GM12878 (cell line): Measurements from ENCODE around the gene GGCT. TPM values are rescaled to one million over a fixed set of nuclear protein-coding genes. Genes with fewer than 3 reads are reported as not detected.

ENCODE experiments used
- ATAC-seq: fragments of 200-7000 bp; cut with Tn5 transposase; 3 replicates; pipeline ENCODE4 v1.9.1; 2020; ENCODE audit warnings: mild to moderate bottlenecking, moderate library complexity
- BruUV-seq: library from RNA; stranded (reverse); fragments of 400-500 nt; replicated peaks from 2 replicates; lab custom pipeline; 2021; lab: Mats Ljungman, UMichigan
- CTCF ChIA-PET: fragments of 300-600 bp; sonication (Branson Sonifier 250); formaldehyde crosslinking; extraction: SDS; loops from one replicate; lab custom pipeline; 2021; ENCODE audit warnings: inconsistent platforms; lab: Yijun Ruan, JAX
- POLR2A ChIA-PET: fragments of 350-600 bp; formaldehyde crosslinking; extraction: SDS; loops from one replicate; lab custom pipeline; 2021; ENCODE audit warnings: inconsistent platforms; lab: Charles Lee
- RAD21 ChIA-PET: fragments of 300-600 bp; sonication (Branson Sonifier 250); formaldehyde crosslinking; loops from one replicate; lab custom pipeline; 2023; ENCODE audit warnings: antibody characterized with exemption; ENCODE audit not compliant: unreplicated experiment; lab: Charles Lee
- SMC1A ChIA-PET: fragments of 300-600 bp; sonication (Branson Sonifier 250); formaldehyde crosslinking; loops from one replicate; lab custom pipeline; 2023; ENCODE audit not compliant: unreplicated experiment, uncharacterized antibody; lab: Charles Lee
- DNase-seq: peaks from one replicate; pipeline ENCODE4 v3.0.0-alpha.2; 2011; ENCODE audit warnings: low read depth, low spot score
- FAIRE-seq: peaks from 3 replicates; lab custom pipeline; 2011; peaks lifted over from hg19 to GRCh38; lab: Jason Lieb, UNC
- H2AFZ ChIP-seq: 2 replicates; pipeline ENCODE4 v1.6.0; 2011; ENCODE audit warnings: low read depth, low read length, control low read depth; ENCODE audit not compliant: control insufficient read depth
- H3K27ac ChIP-seq: 2 replicates; pipeline ENCODE4 v1.5.1; 2011; ENCODE audit warnings: control low read depth; ENCODE audit not compliant: control insufficient read depth, insufficient read depth
- H3K27me3 ChIP-seq, 2 experiments: replicated peaks in 1 of 2; 2 replicates each; pipeline versions ENCODE4 v1.6.0 to v1.6.1; 2011; ENCODE audit warnings: low read length in 1 of 2; ENCODE audit not compliant: control insufficient read depth in 2 of 2, insufficient read depth in 2 of 2
- H3K36me3 ChIP-seq, 2 experiments: 2 replicates each; pipeline ENCODE4 v1.5.1; 2011; ENCODE audit warnings: low read length in 1 of 2; ENCODE audit not compliant: control insufficient read depth in 2 of 2, insufficient read depth in 2 of 2
- H3K4me1 ChIP-seq: 2 replicates; pipeline ENCODE4 v1.6.1; 2011; ENCODE audit warnings: mild to moderate bottlenecking, low read length, moderate library complexity, mixed read lengths; ENCODE audit not compliant: control insufficient read depth, insufficient read depth
- H3K4me2 ChIP-seq: 2 replicates; pipeline ENCODE4 v1.6.0; 2011; ENCODE audit warnings: control low read depth; ENCODE audit not compliant: control insufficient read depth, insufficient read depth
- H3K4me3 ChIP-seq: fragments of 200-600 bp; sonication (generic); 2 replicates; pipeline ENCODE4 v1.5.1; 2016
- H3K79me2 ChIP-seq: 2 replicates; pipeline ENCODE4 v1.6.0; 2011; ENCODE audit warnings: low read length; ENCODE audit not compliant: control insufficient read depth, insufficient read depth
- H3K9ac ChIP-seq: 2 replicates; pipeline ENCODE4 v1.8.0; 2011; ENCODE audit warnings: low read length, control low read depth, mixed read lengths; ENCODE audit not compliant: control insufficient read depth, insufficient read depth
- H3K9me3 ChIP-seq: replicated peaks from 3 replicates; pipeline ENCODE4 v1.5.1; 2011; ENCODE audit warnings: mild to moderate bottlenecking, low read length; ENCODE audit not compliant: control insufficient read depth, insufficient read depth
- H4K20me1 ChIP-seq: 2 replicates; pipeline ENCODE4 v1.6.0; 2011; ENCODE audit not compliant: control insufficient read depth, insufficient read depth
- CREM ChIP-seq: IDR thresholded peaks from 2 replicates; pipeline ENCODE4 v1.6.1; 2014; ENCODE audit warnings: antibody characterized with exemption, low read depth
- CTCF ChIP-seq, 3 experiments: IDR thresholded peaks in 2 of 3; conservative IDR thresholded peaks in 1 of 3; 2 replicates each; pipeline ENCODE4 v1.5.1; 2011; ENCODE audit warnings: low read depth in 3 of 3, low read length in 3 of 3, mild to moderate bottlenecking in 3 of 3, control low read depth in 2 of 3, moderate library complexity in 2 of 3, inconsistent platforms in 1 of 3, mixed read lengths in 1 of 3; ENCODE audit not compliant: control insufficient read depth in 2 of 3, insufficient read depth in 1 of 3; ENCODE audit errors: extremely low read depth in 1 of 3
- HCFC1 ChIP-seq: fragments of 150-350 bp; IDR thresholded peaks from 2 replicates; pipeline ENCODE4 v1.6.1; 2014; ENCODE audit warnings: low read length
- KAT2A ChIP-seq: conservative IDR thresholded peaks from 2 replicates; pipeline ENCODE4 v1.6.1; 2011; ENCODE audit warnings: low read depth, low read length; ENCODE audit not compliant: control insufficient read depth
- MYB ChIP-seq: fragments of 150-350 bp; IDR thresholded peaks from 2 replicates; pipeline ENCODE4 v1.6.1; 2014; ENCODE audit warnings: mild to moderate bottlenecking, low read depth, low read length, borderline replicate concordance
- NFIC ChIP-seq: IDR thresholded peaks from 2 replicates; pipeline ENCODE4 v1.6.1; 2012; ENCODE audit warnings: low read depth, mild to moderate bottlenecking, inconsistent platforms, low read length, moderate library complexity
- POLR2AphosphoS5 ChIP-seq: IDR thresholded peaks from 2 replicates; pipeline ENCODE4 v1.6.1; 2011; ENCODE audit warnings: mild to moderate bottlenecking, low read length, inconsistent platforms
- RBBP5 ChIP-seq: fragments of 200-600 bp; sonication (generic); conservative IDR thresholded peaks from 2 replicates; pipeline ENCODE4 v1.6.1; 2016
- RFX5 ChIP-seq: IDR thresholded peaks from 2 replicates; pipeline ENCODE4 v1.6.1; 2011; ENCODE audit warnings: low read depth, low read length, improper control_type of control experiment
- SRF ChIP-seq, 2 experiments: IDR thresholded peaks; 2 replicates each; pipeline ENCODE4 v1.6.1; 2011; ENCODE audit warnings: low read depth in 2 of 2, low read length in 2 of 2, mild to moderate bottlenecking in 1 of 2, moderate library complexity in 1 of 2
- ZNF274 ChIP-seq: IDR thresholded peaks from one replicate; pipeline ENCODE4 v1.8.0; 2011; ENCODE audit not compliant: insufficient read length, insufficient read depth
- ZNF592 ChIP-seq: fragments of 450-650 bp; IDR thresholded peaks from 2 replicates; pipeline ENCODE4 v1.6.1; 2017; ENCODE audit warnings: mild to moderate bottlenecking, moderate library complexity
- ZNF687 ChIP-seq: fragments of 450-650 bp; IDR thresholded peaks from 2 replicates; pipeline ENCODE4 v1.6.1; 2017; ENCODE audit warnings: mild to moderate bottlenecking, moderate library complexity
- WGBS: methylation state at CpG from one replicate; pipeline ENCODE4 v1.1.6; 2016; ENCODE audit warnings: low lambda C conversion rate; ENCODE audit not compliant: insufficient replicate concordance, insufficient coverage; ENCODE audit errors: missing lambda C conversion rate; 5-methylcytosine and 5-hydroxymethylcytosine counted together
- in situ Hi-C: fragments of 300-500 bp; cut with MboI; formaldehyde crosslinking; loops from 9 replicates; pipeline ENCODE4 v1.14.3; 2018; ENCODE audit warnings: mixed read lengths
- intact Hi-C: fragments of 100-400 bp; cut with micrococcal nuclease; formaldehyde crosslinking; loops from one replicate; pipeline ENCODE4 v1.14.2; 2022; ENCODE audit not compliant: unreplicated experiment
- polyA plus RNA-seq, 11 experiments: library from polyadenylated mRNA; depleted of rRNA in 4 of 11; unstranded in 6 of 11; stranded (reverse) in 5 of 11; fragments of >200 nt; fragmentation: Nextera tagmentation in 4 of 11; fragmentation: Illumina TruSeq in 1 of 11; extraction: Ambion mirVana in 4 of 11; extraction: Trizol in 1 of 11; gene quantifications; 1 replicate in 1 of 11; 2 replicates in 10 of 11; pipeline versions ENCODE4 v1.2.1 to v1.2.3, GENCODE V29; 2011 to 2016; ENCODE audit warnings: inconsistent platforms in 2 of 11, missing spikeins in 2 of 11, low read depth in 1 of 11
- total RNA-seq, 4 experiments: library from RNA; depleted of rRNA in 3 of 4; stranded (reverse); fragments of >200 nt in 3 of 4; fragmentation: Illumina TruSeq in 1 of 4; extraction: Trizol in 1 of 4; gene quantifications; 2 replicates each; pipeline versions ENCODE4 v1.2.1 to v1.2.3, GENCODE V29; 2013 to 2021

GGCT gene
- total and polyA plus RNA-seq, 10 of the 15 experiments (the other 5 are each of a cell fraction or from before 2014, with no cell fraction given): 57.0 to 215 (median 92.3) TPM

GRCh38 chr7:30474893-30475292 lies 29.7 kb downstream of the GGCT start (continued):
- no peak for TF ChIP-seq ZNF592
- TF ChIP-seq POLR2AphosphoS5: no peak
- no peak for TF ChIP-seq KAT2A
- no peak for TF ChIP-seq MYB

- H3K27me3 ChIP-seq: no peaks in the 10 kb centered on the region
- CTCF ChIA-PET: interaction anchor here (0.6 to 1.7 kb wide), 4 partner anchors 9 to 198 kb away, joined by 3 to 6 read pairs (median 4); no protein-coding TSS in a partner anchor
- H3K4me2 ChIP-seq: no peak overlapping the region; the same call in 1 of the 2 replicates
- no peaks in the 10 kb centered on the region for H4K20me1 ChIP-seq
- H2AFZ ChIP-seq: no peak overlapping the region
- H3K9me3 ChIP-seq: no peaks in the 10 kb centered on the region; the same call in 2 of the 3 replicates
- DNase-seq (no peak), FAIRE-seq (no peak), ATAC-seq (no peak)
- POLR2A ChIA-PET: interaction anchor here (1.1 kb wide), 1 partner anchor 13 kb away, joined by 4 read pairs; no protein-coding TSS in a partner anchor
- H3K36me3 ChIP-seq: 0 out of 4 replicates have a peak, but pooled peaks cover 0 to 6% of the 10 kb centered on the region in 2 experiments
- SMC1A ChIA-PET: interaction anchor here (0.7 to 2.4 kb wide), 6 partner anchors 9 to 51 kb away, joined by 3 to 18 read pairs (median 4); no protein-coding TSS in a partner anchor
- no peak overlapping the region for H3K27ac ChIP-seq
- peaks cover 25% of the 10 kb centered on the region for H3K79me2 ChIP-seq
- no peak overlapping the region for H3K4me3 ChIP-seq
- over 99% methylated on average over 10 of the region's 10 CpGs for WGBS
- intact Hi-C loops: no loop called here
- H3K9ac ChIP-seq: no peak overlapping the region
- H3K4me1 ChIP-seq: peaks cover 36% of the 10 kb centered on the region
- RAD21 ChIA-PET: interaction anchor here (1.0 to 2.0 kb wide), 3 partner anchors 126 to 310 kb away, joined by 3 to 4 read pairs (median 3); no protein-coding TSS in a partner anchor
- no TSS peak for BruUV-seq
- in situ Hi-C loops: no loop called here
- no peak for TF ChIP-seq HCFC1
- no peak for TF ChIP-seq ZNF274
- no peak for TF ChIP-seq NFIC
- no peak for TF ChIP-seq ZNF687
- no peak for TF ChIP-seq SRF (IDR thresholded peaks at IDR 0.05; ENCODE audit: low read depth in 2 of 2, low read length in 2 of 2)
- TF ChIP-seq CTCF (IDR thresholded peaks at IDR 0.05 in 2 of 3, conservative IDR thresholded peaks at IDR 0.05 in 1 of 3; ENCODE audit: control insufficient read depth in 2 of 3, extremely low read depth in 1 of 3, insufficient read depth in 1 of 3, low read depth in 3 of 3, low read length in 3 of 3): no peak
- no peak for TF ChIP-seq RBBP5
- TF ChIP-seq CREM: no peak
- TF ChIP-seq RFX5: no peak
Observed at GRCh38 chr7:30474485-30474884, 30.1 kb downstream of the GGCT start.
